GM12878 (cell line): ENCODE data around the gene CD82. TPM values are rescaled to one million over a fixed set of nuclear protein-coding genes. Genes with fewer than 3 reads are reported as not detected.

Experiments
- ATAC-seq: fragments of 200-7000 bp; cut with Tn5 transposase; 3 replicates; pipeline ENCODE4 v1.9.1; 2020; ENCODE audit warnings: mild to moderate bottlenecking, moderate library complexity
- BruUV-seq: library from RNA; stranded (reverse); fragments of 400-500 nt; replicated peaks from 2 replicates; lab custom pipeline; 2021; lab: Mats Ljungman, UMichigan
- CTCF ChIA-PET: fragments of 300-600 bp; sonication (Branson Sonifier 250); formaldehyde crosslinking; extraction: SDS; loops from one replicate; lab custom pipeline; 2021; ENCODE audit warnings: inconsistent platforms; lab: Yijun Ruan, JAX
- POLR2A ChIA-PET: fragments of 350-600 bp; formaldehyde crosslinking; extraction: SDS; loops from one replicate; lab custom pipeline; 2021; ENCODE audit warnings: inconsistent platforms; lab: Charles Lee
- RAD21 ChIA-PET: fragments of 300-600 bp; sonication (Branson Sonifier 250); formaldehyde crosslinking; loops from one replicate; lab custom pipeline; 2023; ENCODE audit warnings: antibody characterized with exemption; ENCODE audit not compliant: unreplicated experiment; lab: Charles Lee
- SMC1A ChIA-PET: fragments of 300-600 bp; sonication (Branson Sonifier 250); formaldehyde crosslinking; loops from one replicate; lab custom pipeline; 2023; ENCODE audit not compliant: unreplicated experiment, uncharacterized antibody; lab: Charles Lee
- DNase-seq: peaks from one replicate; pipeline ENCODE4 v3.0.0-alpha.2; 2011; ENCODE audit warnings: low read depth, low spot score
- FAIRE-seq: peaks from 3 replicates; lab custom pipeline; 2011; peaks lifted over from hg19 to GRCh38; lab: Jason Lieb, UNC
- H2AFZ ChIP-seq: 2 replicates; pipeline ENCODE4 v1.6.0; 2011; ENCODE audit warnings: low read depth, low read length, control low read depth; ENCODE audit not compliant: control insufficient read depth
- H3K27ac ChIP-seq: 2 replicates; pipeline ENCODE4 v1.5.1; 2011; ENCODE audit warnings: control low read depth; ENCODE audit not compliant: control insufficient read depth, insufficient read depth
- H3K27me3 ChIP-seq, 2 experiments: replicated peaks in 1 of 2; 2 replicates each; pipeline versions ENCODE4 v1.6.0 to v1.6.1; 2011; ENCODE audit warnings: low read length in 1 of 2; ENCODE audit not compliant: control insufficient read depth in 2 of 2, insufficient read depth in 2 of 2
- H3K36me3 ChIP-seq, 2 experiments: 2 replicates each; pipeline ENCODE4 v1.5.1; 2011; ENCODE audit warnings: low read length in 1 of 2; ENCODE audit not compliant: control insufficient read depth in 2 of 2, insufficient read depth in 2 of 2
- H3K4me1 ChIP-seq: 2 replicates; pipeline ENCODE4 v1.6.1; 2011; ENCODE audit warnings: mild to moderate bottlenecking, low read length, moderate library complexity, mixed read lengths; ENCODE audit not compliant: control insufficient read depth, insufficient read depth
- H3K4me2 ChIP-seq: 2 replicates; pipeline ENCODE4 v1.6.0; 2011; ENCODE audit warnings: control low read depth; ENCODE audit not compliant: control insufficient read depth, insufficient read depth
- H3K4me3 ChIP-seq: fragments of 200-600 bp; sonication (generic); 2 replicates; pipeline ENCODE4 v1.5.1; 2016
- H3K79me2 ChIP-seq: 2 replicates; pipeline ENCODE4 v1.6.0; 2011; ENCODE audit warnings: low read length; ENCODE audit not compliant: control insufficient read depth, insufficient read depth
- H3K9ac ChIP-seq: 2 replicates; pipeline ENCODE4 v1.8.0; 2011; ENCODE audit warnings: low read length, control low read depth, mixed read lengths; ENCODE audit not compliant: control insufficient read depth, insufficient read depth
- H3K9me3 ChIP-seq: replicated peaks from 3 replicates; pipeline ENCODE4 v1.5.1; 2011; ENCODE audit warnings: mild to moderate bottlenecking, low read length; ENCODE audit not compliant: control insufficient read depth, insufficient read depth
- H4K20me1 ChIP-seq: 2 replicates; pipeline ENCODE4 v1.6.0; 2011; ENCODE audit not compliant: control insufficient read depth, insufficient read depth
- ATF7 ChIP-seq: fragments of 450-650 bp; IDR thresholded peaks from 2 replicates; pipeline ENCODE4 v1.6.1; 2016; ENCODE audit warnings: low read depth, mild to moderate bottlenecking
- BMI1 ChIP-seq: fragments of 450-650 bp; IDR thresholded peaks from 2 replicates; pipeline ENCODE4 v1.6.1; 2016; ENCODE audit warnings: mild to moderate bottlenecking, moderate library complexity, borderline replicate concordance
- DPF2 ChIP-seq: fragments of 450-650 bp; IDR thresholded peaks from 2 replicates; pipeline ENCODE4 v1.6.1; 2017; ENCODE audit warnings: mild to moderate bottlenecking
- HCFC1 ChIP-seq: fragments of 150-350 bp; IDR thresholded peaks from 2 replicates; pipeline ENCODE4 v1.6.1; 2014; ENCODE audit warnings: low read length
- SMARCA5 ChIP-seq: fragments of 450-650 bp; IDR thresholded peaks from 2 replicates; pipeline ENCODE4 v1.6.1; 2017; ENCODE audit warnings: mild to moderate bottlenecking
- ZNF622 ChIP-seq: fragments of 450-650 bp; IDR thresholded peaks from 2 replicates; pipeline ENCODE4 v1.6.1; 2017; ENCODE audit warnings: mild to moderate bottlenecking, inconsistent platforms
- WGBS: methylation state at CpG from one replicate; pipeline ENCODE4 v1.1.6; 2016; ENCODE audit warnings: low lambda C conversion rate; ENCODE audit not compliant: insufficient replicate concordance, insufficient coverage; ENCODE audit errors: missing lambda C conversion rate; 5-methylcytosine and 5-hydroxymethylcytosine counted together
- in situ Hi-C: fragments of 300-500 bp; cut with MboI; formaldehyde crosslinking; loops from 9 replicates; pipeline ENCODE4 v1.14.3; 2018; ENCODE audit warnings: mixed read lengths
- intact Hi-C: fragments of 100-400 bp; cut with micrococcal nuclease; formaldehyde crosslinking; loops from one replicate; pipeline ENCODE4 v1.14.2; 2022; ENCODE audit not compliant: unreplicated experiment
- polyA plus RNA-seq, 11 experiments: library from polyadenylated mRNA; depleted of rRNA in 4 of 11; unstranded in 6 of 11; stranded (reverse) in 5 of 11; fragments of >200 nt; fragmentation: Nextera tagmentation in 4 of 11; fragmentation: Illumina TruSeq in 1 of 11; extraction: Ambion mirVana in 4 of 11; extraction: Trizol in 1 of 11; gene quantifications; 1 replicate in 1 of 11; 2 replicates in 10 of 11; pipeline versions ENCODE4 v1.2.1 to v1.2.3, GENCODE V29; 2011 to 2016; ENCODE audit warnings: inconsistent platforms in 2 of 11, missing spikeins in 2 of 11, low read depth in 1 of 11
- total RNA-seq, 4 experiments: library from RNA; depleted of rRNA in 3 of 4; stranded (reverse); fragments of >200 nt in 3 of 4; fragmentation: Illumina TruSeq in 1 of 4; extraction: Trizol in 1 of 4; gene quantifications; 2 replicates each; pipeline versions ENCODE4 v1.2.1 to v1.2.3, GENCODE V29; 2013 to 2021

The CD82 gene
- total and polyA plus RNA-seq, 10 of the 15 experiments (the other 5 are each of a cell fraction or from before 2014, with no cell fraction given), result 5.2 to 180 (median 84.7) TPM

GRCh38 chr11:44634401-44635281, 69.2 kb downstream of the CD82 start:
- TF ChIP-seq SMARCA5 (no peak), ATF7 (0 out of 2 replicates have a peak, but pooled peaks have one; percentile 29)
- TF ChIP-seq, all 136 proteins: peak for 1
- H3K27me3 ChIP-seq, result no peaks in the 10 kb centered on the region
- no peak overlapping the region for H3K27ac ChIP-seq
- ChIA-PET POLR2A (no interaction called here), RAD21 (interaction anchor here (0.8 to 3.3 kb wide), 3 partner anchors 18 to 277 kb away, joined by 3 to 17 read pairs (median 3); no protein-coding TSS in a partner anchor), CTCF (interaction anchor here (0.7 to 2.6 kb wide), 2 partner anchors 13 to 17 kb away, joined by 3 to 13 read pairs; no protein-coding TSS in a partner anchor), SMC1A (interaction anchor here (1.5 to 1.8 kb wide), 2 partner anchors 12 to 276 kb away, joined by 3 to 5 read pairs; no protein-coding TSS in a partner anchor)
- H3K9me3 ChIP-seq, result no peaks in the 10 kb centered on the region
- BruUV-seq, result no TSS peak
- in situ Hi-C loops (loop anchor here (5.0 kb wide), 1 partner anchor 258 kb away; no protein-coding TSS in a partner anchor), intact Hi-C loops (loop anchor here (5.0 kb wide), 1 partner anchor 93 kb away; the partner anchor contains the start of gene TSPAN18)
- no peaks in the 10 kb centered on the region for H3K79me2 ChIP-seq
- ATAC-seq (peak; percentile 37), FAIRE-seq (no peak), DNase-seq (no peak)
- H3K4me1 ChIP-seq, result no peaks in the 10 kb centered on the region
- no peak overlapping the region for H3K4me3 ChIP-seq
- H3K4me2 ChIP-seq, result no peak overlapping the region
- H3K9ac ChIP-seq, result no peak overlapping the region
- no peaks in the 10 kb centered on the region for H4K20me1 ChIP-seq
- 38% methylated on average over 20 of the region's 24 CpGs for WGBS
- H2AFZ ChIP-seq, result no peak overlapping the region
- no peaks in the 10 kb centered on the region for H3K36me3 ChIP-seq

GRCh38 chr11:44637487-44637886, 72.0 kb downstream of the CD82 start:
- no peak for FAIRE-seq
- Histone ChIP-seq H3K9me3 (peaks cover 1% of the 10 kb centered on the region; the same call in 2 of the 3 replicates), H3K4me3 (no peak overlapping the region), H2AFZ (no peak overlapping the region), H3K79me2 (no peaks in the 10 kb centered on the region), H3K36me3 (no peaks in the 10 kb centered on the region), H3K27me3 (no peaks in the 10 kb centered on the region), H3K4me2 (no peak overlapping the region), H4K20me1 (no peaks in the 10 kb centered on the region)
- no peak for ATAC-seq
- intact Hi-C loops, result no loop called here
- RAD21 ChIA-PET, result no interaction called here
- no peak for TF ChIP-seq BMI1
- no peak for TF ChIP-seq HCFC1
- no peak for TF ChIP-seq ZNF622
- no peak for TF ChIP-seq DPF2
- TF ChIP-seq, all 136 proteins: peak for 0
- ChIA-PET SMC1A (no interaction called here), POLR2A (no interaction called here), CTCF (no interaction called here)
- 0% methylated on average over 2 of the region's 2 CpGs for WGBS
- Histone ChIP-seq H3K27ac (no peak overlapping the region), H3K9ac (no peak overlapping the region), H3K4me1 (no peaks in the 10 kb centered on the region)
- in situ Hi-C loops, result no loop called here
- no peak for DNase-seq
- no TSS peak for BruUV-seq
